Activated naive CD4-positive, alpha-beta T cell treated with anti-CD3 and anti-CD28 coated beads, Interleukin-2, amount 50 U/mL, for 16 hours (primary cell): ENCODE measurements around the gene MINPP1.
"Not testable (repeated sequence)": the region's sequence is repeated elsewhere in the genome, so short reads cannot be mapped to it uniquely, and the experiment has no call there.

Experiments used
- DNase-seq: peaks from one replicate; pipeline ENCODE4 v3.0.0-alpha.2; 2020

MINPP1 gene

DNA sequence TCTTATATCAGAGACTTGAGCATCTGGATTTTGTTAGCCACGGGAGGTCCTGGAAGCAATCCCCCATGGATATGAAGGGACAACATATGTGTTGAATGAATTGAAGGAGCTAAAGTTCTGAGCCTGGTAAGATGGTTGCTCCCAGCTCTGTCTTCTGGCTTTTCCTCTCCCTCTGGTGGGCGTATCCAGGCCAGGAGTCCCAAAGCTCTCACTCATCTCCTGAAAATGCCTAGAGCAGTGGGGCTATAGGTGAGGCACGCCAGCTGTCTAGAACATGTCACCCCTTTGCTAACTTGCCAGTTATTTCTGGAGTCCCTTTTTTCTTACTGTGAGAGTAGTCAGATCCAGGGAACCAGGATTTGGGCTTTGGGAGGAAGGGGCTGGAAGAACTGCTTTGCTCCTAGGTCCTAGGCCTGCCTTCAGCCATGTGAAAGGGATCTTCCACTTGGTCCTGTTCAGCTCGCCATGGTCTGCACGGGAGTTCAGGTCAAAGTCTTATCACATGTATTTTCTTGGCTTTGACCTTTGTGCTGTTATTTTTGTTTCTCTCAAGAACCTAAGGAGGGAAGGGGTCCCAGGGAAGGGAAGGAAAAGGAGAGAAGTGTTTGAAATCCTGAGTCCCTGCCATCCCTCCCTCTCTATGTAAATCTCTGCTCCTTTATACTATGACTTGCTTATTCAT lies 73.6 kb downstream of the MINPP1 start:
- no peak for DNase-seq

DNA sequence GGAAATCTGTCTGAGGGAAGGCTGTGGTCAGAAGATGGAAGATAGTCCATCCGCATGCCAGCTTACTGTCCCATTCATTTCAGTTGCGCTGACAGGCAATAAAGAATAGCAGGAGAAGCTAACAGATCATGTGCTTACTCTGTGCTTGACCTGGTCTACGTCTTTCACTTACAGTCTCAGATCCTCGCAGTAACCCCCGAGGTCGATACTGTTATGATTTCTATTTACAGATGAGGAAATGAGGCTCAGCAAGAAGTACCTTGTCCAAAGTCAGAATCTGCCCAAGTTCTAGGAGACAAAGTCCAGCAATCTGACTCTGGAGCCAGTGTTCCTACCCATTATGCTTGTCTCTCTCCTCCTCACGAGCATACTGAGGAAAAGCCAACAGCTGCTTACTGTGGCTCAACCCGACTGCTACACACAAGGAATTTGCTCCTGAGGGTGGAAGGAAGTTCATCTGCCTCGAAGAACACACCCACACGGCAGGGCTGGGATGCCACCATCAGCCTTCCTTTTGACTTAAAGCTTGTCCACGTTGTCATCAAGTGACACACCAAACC lies 74.2 kb downstream of the MINPP1 start:
- no peak for DNase-seq

DNA sequence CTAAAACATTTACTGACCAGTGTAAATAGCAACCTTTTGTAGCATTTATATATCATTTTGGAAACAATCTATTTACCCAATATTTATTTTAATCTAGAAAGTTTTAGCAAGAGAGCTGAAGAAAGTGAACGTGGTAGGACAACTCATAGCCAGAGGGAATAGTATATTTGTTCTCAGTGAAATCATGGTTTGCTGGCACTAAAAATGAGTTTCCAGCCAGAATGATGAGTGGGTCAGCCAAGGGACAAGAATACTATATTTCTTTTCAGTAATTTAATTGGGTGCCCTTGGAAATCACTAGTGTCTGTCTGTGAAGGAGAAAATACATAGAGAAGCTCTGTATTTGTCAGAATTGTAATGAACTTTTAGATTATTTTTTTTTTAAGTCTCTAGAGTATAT lies 74.9 kb downstream of the MINPP1 start:
- DNase-seq, result no peak

DNA sequence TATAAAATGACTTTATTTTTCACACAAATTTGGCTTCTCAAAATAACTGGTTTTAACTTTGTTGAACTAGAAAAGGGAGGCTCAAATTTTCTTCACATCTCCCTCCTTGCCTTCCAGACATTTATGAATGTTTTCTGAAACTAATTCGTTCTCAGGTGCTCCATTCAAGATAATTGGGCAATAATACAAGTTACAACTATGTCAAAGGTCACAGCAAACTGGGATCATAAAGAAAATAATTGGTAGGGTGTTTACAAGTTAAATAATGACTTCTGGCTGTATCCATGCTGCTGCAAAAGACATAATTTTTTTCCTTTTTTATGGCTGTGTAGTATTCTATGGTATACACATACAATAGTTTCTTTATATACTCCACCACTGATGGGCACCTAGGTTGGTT lies 75.3 kb downstream of the MINPP1 start:
- no peak for DNase-seq

DNA sequence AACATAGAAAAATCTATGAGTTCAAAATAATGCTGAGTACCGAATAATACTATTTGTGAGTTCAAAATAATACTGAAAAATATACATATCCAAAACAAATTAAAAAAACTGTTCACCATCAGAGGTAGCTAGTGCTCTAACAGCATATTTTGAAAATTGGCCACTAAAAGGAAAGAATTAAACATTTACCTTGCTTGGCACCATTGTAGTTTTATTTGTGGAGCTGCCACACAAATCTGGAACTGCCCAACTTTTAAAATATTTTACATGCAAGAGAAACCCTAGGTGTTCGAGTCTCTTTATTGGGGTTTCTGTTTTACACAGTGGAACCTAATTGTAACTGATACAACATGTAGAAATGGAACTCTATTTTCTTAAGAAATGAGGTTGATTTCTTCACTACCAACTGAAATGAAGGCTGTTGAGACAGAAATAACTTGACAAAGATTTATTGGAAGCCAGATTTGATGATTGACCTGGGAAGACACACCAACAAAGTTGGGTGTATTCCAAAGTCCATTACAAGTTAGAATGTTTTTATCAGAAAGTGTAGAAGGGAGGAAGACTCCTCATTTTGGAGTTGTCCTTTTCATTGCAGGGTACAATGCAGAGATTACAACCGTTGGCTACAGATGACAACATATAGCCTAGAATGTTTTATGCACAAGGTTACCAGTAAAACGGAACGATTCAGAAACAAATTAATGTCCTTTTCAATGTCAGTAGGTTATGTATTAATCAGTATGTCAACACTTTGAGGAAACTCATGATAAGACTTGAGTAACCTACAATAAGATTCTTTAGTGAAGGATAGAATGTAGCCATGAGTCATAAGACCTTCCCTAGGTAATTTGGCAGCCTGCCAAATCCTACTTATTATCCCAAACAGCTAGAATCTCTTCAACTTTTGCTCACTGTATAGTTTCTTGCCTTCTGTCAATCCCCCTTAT lies 81.1 kb downstream of the MINPP1 start:
- DNase-seq, result no peak

DNA sequence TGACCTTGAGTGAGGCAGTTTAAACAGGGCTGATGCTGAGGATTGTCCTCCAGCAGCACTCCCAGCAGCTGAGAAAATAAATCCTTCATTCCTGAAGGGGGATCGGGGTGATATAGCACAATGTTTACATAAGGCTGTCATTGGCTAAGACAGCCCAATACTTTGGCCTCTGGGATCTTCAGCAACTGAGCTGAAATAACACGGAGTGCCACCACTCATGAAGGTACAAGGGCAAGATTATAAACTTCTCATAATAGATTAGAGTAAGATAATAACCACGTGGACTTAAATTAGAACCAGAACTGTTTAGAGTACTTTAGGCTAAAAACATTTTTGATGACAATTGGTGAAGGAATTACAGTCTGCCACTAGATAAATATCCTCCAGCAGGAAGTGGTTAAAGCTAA lies 85.0 kb downstream of the MINPP1 start:
- no peak for DNase-seq

DNA sequence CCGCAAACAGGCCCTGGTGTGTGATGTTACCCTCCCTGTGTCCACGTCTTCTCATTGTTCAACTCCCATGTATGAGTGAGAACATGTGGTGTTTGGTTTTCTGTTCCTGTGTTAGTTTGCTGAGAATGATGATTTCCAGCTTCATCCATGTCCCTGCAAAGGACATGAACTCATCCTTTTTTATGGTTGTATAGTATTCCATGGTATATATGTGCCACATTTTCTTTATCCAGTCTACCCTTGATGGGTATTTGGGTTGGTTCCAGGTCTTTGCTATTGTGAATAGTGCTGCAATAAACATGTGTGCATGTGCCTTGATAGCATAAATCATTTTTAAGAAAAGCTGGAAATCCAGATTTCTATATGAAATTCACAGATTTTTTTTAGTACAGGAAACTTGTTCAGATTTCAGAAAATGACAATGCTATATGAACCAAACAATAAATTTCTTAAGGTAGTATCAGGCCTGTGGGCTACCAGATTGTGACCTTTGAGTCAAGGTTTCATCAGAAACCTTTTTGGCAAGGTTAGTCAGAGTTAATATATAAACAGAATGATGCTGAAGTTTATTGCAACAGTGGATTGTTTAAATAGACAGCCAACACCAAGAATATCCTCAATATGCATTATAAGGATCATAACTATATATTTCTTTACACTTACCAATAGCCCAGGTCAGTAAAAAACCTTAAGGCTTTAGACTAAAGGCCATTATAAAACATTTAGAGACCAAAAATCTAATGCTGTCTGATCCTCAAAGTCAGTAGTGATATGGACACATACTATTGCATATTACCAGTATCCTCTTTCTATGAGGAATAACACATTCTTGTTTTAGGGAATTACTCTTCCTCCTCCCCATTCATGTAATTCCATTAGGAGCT lies 86.3 kb downstream of the MINPP1 start:
- DNase-seq, result no peak

DNA sequence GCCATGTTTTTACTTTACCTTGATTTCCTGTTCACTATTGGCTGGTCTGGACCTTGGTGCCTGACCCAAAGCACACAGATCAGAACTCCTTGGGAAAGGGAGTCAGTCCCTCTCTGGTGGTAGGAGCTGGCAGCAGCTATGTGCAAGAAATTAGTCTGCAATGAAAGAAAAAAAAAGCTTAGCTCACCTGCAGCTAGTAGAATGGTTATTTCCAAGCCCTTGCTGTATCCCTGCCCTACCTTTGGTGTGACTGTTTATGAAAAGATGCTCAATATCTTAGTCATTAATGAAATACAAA lies 86.8 kb downstream of the MINPP1 start:
- no peak for DNase-seq

DNA sequence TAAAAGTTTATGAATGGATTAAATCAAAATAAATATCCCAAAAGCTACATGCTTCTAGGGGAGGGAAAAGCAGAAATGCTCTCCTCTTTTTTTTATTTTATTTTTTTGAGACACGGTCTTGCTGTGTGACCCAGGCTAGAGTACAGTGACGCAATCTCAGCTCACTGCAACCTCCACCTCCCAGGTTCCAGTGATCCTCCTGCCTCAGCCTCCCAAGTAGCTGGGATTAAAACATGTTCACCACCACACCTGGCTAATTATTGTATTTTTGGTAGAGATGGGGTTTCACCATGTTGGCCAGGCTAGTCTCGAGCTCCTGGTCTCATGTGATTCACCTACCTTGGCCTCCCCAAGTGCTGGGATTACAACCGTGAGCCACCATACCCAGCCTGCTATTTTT lies 88.2 kb downstream of the MINPP1 start:
- DNase-seq, result not testable (repeated sequence)

DNA sequence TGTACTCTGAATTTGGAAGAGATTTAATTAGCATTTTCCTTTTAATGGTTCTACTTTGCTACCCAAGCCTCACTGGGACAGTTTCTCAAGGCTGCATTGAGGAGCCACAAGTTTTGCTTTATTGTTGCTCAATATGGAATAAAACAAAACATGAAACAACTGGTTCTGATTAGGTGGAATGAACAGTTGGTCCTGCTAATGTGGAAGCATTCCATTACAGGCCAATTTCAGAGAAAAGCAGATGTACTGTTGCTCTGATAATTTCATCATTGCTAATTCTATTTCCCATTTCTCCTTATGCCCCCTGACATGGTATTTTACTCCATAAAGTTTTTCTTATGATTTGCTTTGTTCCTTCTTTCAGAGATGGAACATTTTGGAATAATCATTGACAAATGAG lies 89.0 kb downstream of the MINPP1 start:
- no peak for DNase-seq

DNA sequence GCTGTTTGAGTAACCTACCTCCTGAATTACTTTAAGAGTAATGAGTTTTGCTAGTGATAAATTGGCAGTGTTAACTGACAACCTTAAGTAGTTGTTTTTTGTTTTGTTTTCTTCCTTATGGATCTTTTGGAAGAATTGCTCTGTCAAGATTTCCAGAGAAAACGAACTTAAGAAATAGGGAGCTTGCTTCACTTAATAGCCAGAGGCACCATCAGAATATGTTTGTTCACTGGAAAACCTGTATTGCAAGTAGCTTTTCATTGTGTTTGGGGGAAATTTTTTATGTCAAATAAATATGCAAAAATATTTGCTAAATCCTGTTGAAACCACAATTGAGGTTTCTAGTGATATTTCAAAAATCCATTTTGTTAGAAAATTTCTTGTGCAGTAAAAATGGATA lies 89.5 kb downstream of the MINPP1 start:
- DNase-seq, result no peak

DNA sequence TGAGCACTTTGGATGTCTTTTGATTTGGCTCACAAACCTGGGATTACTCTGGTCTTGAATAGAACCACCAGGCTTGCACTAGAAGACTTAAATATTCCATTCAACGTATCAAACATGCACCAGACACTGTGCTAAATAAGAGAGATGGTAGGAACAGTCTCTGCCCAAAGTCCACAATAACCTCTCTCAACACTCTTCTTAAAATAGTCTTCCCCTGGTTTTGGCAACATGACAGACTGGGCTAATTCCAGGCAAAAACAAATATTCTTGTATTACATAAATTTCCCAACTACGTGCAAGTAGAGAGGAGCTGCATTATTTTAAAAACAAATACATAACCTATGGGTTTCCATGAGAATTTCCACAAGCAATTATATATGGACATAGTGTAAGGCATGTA lies 90.2 kb downstream of the MINPP1 start:
- no peak for DNase-seq

DNA sequence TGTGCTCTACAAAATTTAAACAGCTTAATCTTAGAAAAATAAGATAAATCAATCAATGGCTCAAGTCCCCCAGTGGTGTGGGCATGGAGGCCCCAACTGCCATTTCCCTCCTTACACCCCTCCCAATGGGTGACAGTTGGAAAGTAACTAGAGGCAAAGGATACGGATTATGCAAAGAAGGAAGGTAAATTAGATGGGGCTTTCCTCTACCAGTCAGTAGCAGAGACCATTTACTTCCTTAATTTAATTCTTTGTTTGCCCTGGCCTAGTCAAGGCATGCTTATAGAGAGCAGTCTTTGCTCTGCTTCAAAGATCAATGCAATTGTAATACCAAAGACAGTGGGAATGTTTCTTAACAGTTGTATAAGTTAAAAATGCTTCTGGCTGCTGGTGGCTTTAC lies 91.7 kb downstream of the MINPP1 start:
- DNase-seq, result no peak

DNA sequence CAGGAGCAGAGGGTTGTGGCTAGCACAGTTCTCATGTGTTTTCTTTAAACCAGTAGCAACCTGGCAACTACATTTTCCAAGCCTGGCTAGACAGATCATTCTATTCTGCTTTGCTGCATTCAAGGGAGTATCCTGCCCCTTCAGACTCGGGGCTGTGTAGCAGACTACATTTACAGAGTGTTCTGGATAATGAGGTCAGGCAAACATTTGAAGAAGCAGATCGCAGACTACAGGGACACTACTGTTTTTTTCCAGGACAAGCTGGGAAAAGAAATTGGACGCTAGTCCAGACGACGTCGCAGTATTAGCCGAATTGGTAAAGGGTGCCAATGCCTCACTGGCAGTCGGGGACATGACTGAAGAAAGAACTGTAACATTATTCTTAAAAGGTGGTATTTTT lies 94.0 kb downstream of the MINPP1 start:
- no peak for DNase-seq

DNA sequence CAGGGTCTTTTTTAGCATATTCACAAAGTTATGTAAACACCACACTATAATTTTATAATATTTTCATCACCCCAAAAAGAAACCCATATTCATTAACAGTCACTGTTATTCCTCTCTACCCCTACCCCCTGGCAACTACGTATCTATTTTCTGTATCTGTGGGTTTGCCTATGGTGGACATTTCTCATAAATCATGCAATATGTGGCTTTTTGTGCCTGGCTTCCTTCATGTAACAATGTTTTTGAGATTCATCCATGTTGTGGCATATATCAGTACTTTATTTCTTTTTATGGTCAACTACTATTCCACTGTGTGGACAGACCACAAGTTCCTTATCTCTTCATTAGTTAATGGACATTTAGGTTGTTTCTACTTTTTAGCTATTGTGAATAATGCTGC lies 95.9 kb downstream of the MINPP1 start:
- DNase-seq, result no peak
